Body of pancreas (tissue), 4 donors: ENCODE results near the gene SNX1. TPM values are rescaled to one million over a fixed set of nuclear protein-coding genes. Genes with fewer than 3 reads are reported as not detected.

Source experiments
- ATAC-seq: fragments of 150-250 bp; one replicate; pipeline ENCODE4 v1.9.1; 2016
- DNase-seq, 4 donors: peaks; one replicate each; pipeline ENCODE4 v3.0.0-alpha.2; 2019
- H3K27ac ChIP-seq, 4 donors: fragments of 200-600 bp; sonication (generic); 1 replicate in 3 of 4; 2 replicates in 1 of 4; pipeline versions ENCODE4 v1.5.1 to v1.6.1; 2016 to 2019; ENCODE audit warnings: mild to moderate bottlenecking in 1 of 4, mixed read lengths in 1 of 4, moderate library complexity in 1 of 4
- H3K27me3 ChIP-seq, 2 donors: fragments of 200-600 bp; sonication (generic); one replicate each; pipeline ENCODE4 v1.6.0; 2016; ENCODE audit warnings: mild to moderate bottlenecking in 1 of 2
- H3K36me3 ChIP-seq, 2 donors: fragments of 200-600 bp; sonication (generic); replicated peaks in 1 of 2; 2 replicates each; pipeline ENCODE4 v1.5.1; 2016; ENCODE audit warnings: low read depth in 2 of 2; ENCODE audit not compliant: insufficient read depth in 1 of 2
- H3K4me1 ChIP-seq: fragments of 200-600 bp; sonication (generic); one replicate; pipeline ENCODE4 v1.6.0; 2016
- H3K4me3 ChIP-seq, 2 donors: fragments of 200-600 bp; sonication (generic); 1 replicate in 1 of 2; 2 replicates in 1 of 2; pipeline ENCODE4 v1.5.1; 2016 to 2019
- H3K9me3 ChIP-seq, 3 donors: fragments of 200-600 bp; sonication (generic); 1 replicate in 2 of 3; 2 replicates in 1 of 3; pipeline ENCODE4 v1.5.1; 2016
- POLR2A ChIP-seq, 3 donors: fragments of 450-650 bp; IDR thresholded peaks; one replicate each; pipeline ENCODE4 v1.6.1; 2016; ENCODE audit warnings: antibody characterized with exemption in 3 of 3, mild to moderate bottlenecking in 2 of 3
- WGBS, 2 donors: methylation state at CpG; one replicate each; pipeline ENCODE4 v1.1.5; 2017; 5-methylcytosine and 5-hydroxymethylcytosine counted together
- intact Hi-C: fragments of 100-400 bp; cut with DNase I; formaldehyde crosslinking; loops from one replicate; pipeline ENCODE4 v1.15.1; 2023
- total RNA-seq, 2 donors: library from RNA; depleted of rRNA; stranded (reverse); fragments of >200 nt; gene quantifications; one replicate each; pipeline ENCODE4 v1.1.0, GENCODE V29; 2016
- TF ChIP-seq, protein P1 (sequence below), 7 experiments: fragments of 450-650 bp in 4 of 7; fragments of 200-600 bp in 3 of 7; sonication (generic) in 3 of 7; IDR thresholded peaks; one replicate each; pipeline ENCODE4 v1.5.1; 2016 to 2019; ENCODE audit warnings: antibody characterized with exemption in 7 of 7

The SNX1 gene
- total RNA-seq, 2 donors from 2014 or later, result 26.7 to 27.4 TPM

DNA sequence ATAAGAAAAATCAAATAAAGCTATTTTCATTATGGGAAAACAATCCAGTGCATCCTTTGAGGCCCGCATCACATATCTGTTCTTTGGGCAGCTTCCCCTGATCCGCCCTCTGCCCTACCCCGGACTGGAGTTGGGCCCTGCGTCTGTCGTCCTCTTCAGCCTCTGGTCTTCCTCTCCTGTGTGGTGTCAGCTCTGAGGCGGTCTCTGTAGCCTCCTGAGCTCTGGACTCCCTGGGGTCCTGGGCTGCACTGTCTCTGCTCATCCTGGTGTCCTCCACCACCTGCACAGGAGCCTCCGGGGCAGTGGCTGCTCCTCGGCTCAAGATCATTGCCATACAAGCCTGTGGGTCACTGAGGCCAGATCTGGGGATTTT, 48.4 kb downstream of the SNX1 start:
- no peaks in the 10 kb centered on the region for H3K4me1 ChIP-seq
- ATAC-seq, result no peak
- no peak for DNase-seq
- H3K9me3 ChIP-seq, result no peaks in the 10 kb centered on the region
- H3K27ac ChIP-seq, result no peak overlapping the region
- intact Hi-C loops, result no loop called here
- H3K36me3 ChIP-seq, result peaks cover 0 to 2% of the 10 kb centered on the region in 2 donors
- 77 to 83% methylated on average over 8 of the region's 8 CpGs for WGBS, 2 donors
- TF ChIP-seq, protein P1, sequence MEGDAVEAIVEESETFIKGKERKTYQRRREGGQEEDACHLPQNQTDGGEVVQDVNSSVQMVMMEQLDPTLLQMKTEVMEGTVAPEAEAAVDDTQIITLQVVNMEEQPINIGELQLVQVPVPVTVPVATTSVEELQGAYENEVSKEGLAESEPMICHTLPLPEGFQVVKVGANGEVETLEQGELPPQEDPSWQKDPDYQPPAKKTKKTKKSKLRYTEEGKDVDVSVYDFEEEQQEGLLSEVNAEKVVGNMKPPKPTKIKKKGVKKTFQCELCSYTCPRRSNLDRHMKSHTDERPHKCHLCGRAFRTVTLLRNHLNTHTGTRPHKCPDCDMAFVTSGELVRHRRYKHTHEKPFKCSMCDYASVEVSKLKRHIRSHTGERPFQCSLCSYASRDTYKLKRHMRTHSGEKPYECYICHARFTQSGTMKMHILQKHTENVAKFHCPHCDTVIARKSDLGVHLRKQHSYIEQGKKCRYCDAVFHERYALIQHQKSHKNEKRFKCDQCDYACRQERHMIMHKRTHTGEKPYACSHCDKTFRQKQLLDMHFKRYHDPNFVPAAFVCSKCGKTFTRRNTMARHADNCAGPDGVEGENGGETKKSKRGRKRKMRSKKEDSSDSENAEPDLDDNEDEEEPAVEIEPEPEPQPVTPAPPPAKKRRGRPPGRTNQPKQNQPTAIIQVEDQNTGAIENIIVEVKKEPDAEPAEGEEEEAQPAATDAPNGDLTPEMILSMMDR (IDR thresholded peaks at IDR 0.05), result no peak
- TF ChIP-seq POLR2A (IDR thresholded peaks at IDR 0.05), result no peak
- no peak overlapping the region for H3K4me3 ChIP-seq
- no peaks in the 10 kb centered on the region for H3K27me3 ChIP-seq

DNA sequence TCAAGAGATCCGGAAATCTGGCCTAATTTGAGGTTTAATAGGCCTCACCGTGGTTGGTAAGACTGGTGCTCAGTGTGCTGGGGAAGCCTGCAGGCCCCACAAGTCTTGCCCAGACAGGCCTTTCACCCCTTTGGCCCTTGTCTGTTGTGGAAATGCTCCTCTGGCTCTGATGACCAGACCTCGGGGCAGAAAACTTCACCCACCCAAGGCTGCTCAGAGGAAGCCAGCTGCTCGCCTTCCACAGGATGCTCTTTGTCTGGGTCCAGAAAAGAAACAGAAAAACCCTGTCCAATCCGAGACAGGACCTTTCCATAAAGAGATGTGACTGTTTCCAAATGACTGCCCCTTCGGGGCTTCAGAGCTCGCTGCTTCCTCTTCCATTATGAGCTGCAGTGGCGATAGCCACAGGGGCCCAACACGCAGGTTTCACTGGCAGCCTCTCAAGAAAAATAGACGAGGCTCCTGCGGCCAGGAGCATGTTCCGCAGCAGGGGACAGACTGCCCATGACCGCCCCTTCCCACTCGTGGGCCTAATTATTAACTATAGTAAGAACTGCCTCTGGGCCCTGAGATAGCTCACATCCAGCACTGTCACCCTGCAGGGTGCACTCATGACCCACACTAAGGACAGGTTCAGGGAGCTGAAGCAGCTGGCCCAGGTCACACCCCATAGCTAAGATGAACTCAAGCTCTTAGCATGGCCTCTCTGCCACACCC, 48.9 kb downstream of the SNX1 start:
- DNase-seq (no peak), ATAC-seq (no peak)
- Histone ChIP-seq H3K27me3 (no peaks in the 10 kb centered on the region), H3K9me3 (no peaks in the 10 kb centered on the region), H3K4me3 (no peak overlapping the region), H3K36me3 (peaks cover 0 to 2% of the 10 kb centered on the region in 2 donors), H3K27ac (no peak overlapping the region), H3K4me1 (no peaks in the 10 kb centered on the region)
- TF ChIP-seq POLR2A (IDR thresholded peaks at IDR 0.05), result no peak
- 89 to 91% methylated on average over 14 of the region's 14 CpGs for WGBS, 2 donors
- intact Hi-C loops, result no loop called here

DNA sequence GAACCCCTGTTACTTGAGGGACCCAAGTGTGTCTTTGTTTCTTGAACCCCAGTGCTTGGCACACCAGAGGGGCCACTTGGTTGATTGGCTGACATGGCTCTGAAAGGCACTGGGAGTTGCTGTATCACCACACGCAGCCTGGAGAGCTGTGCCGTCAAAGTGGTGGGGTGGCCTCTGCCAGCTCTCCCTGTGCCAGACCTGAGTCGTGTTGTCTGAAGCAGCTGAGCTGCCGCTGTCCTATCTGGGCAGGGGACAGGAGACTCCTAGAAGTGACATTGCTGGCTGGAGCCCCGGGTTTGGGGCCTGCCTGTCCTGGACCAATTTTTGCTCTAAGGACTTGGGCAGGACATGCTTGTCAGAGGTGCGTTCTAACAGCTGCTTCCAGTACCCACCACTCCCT, 50.3 kb downstream of the SNX1 start:
- Histone ChIP-seq H3K9me3 (no peaks in the 10 kb centered on the region), H3K27me3 (no peaks in the 10 kb centered on the region), H3K4me3 (no peak overlapping the region), H3K4me1 (peaks cover 5% of the 10 kb centered on the region), H3K36me3 (peaks cover 0 to 1% of the 10 kb centered on the region in 2 donors), H3K27ac (no peak overlapping the region)
- DNase-seq (no peak), ATAC-seq (no peak)
- WGBS, 2 donors, result 82 to 91% methylated on average over 1 to 6 of the region's 6 CpGs
- TF ChIP-seq, protein P1 (IDR thresholded peaks at IDR 0.05), result no peak
- TF ChIP-seq POLR2A (IDR thresholded peaks at IDR 0.05), result no peak
- intact Hi-C loops, result no loop called here

DNA sequence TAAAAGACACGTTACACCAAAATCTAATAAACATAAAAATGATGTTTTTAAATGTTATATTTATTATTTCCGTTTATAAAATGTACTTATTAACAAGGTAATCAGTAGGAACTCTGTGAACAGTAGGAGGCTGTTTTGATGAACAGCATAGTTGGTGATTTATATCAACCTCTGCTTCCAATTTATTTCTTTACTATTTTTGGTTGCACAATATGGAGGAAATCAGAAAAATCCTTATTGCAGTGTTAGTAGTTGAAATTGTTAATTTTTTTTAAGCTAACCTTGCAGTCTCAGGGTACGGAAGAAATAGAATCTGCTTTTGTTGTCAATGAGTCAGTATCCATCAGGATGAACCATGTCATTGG, 50.7 kb downstream of the SNX1 start:
- intact Hi-C loops, result no loop called here

DNA sequence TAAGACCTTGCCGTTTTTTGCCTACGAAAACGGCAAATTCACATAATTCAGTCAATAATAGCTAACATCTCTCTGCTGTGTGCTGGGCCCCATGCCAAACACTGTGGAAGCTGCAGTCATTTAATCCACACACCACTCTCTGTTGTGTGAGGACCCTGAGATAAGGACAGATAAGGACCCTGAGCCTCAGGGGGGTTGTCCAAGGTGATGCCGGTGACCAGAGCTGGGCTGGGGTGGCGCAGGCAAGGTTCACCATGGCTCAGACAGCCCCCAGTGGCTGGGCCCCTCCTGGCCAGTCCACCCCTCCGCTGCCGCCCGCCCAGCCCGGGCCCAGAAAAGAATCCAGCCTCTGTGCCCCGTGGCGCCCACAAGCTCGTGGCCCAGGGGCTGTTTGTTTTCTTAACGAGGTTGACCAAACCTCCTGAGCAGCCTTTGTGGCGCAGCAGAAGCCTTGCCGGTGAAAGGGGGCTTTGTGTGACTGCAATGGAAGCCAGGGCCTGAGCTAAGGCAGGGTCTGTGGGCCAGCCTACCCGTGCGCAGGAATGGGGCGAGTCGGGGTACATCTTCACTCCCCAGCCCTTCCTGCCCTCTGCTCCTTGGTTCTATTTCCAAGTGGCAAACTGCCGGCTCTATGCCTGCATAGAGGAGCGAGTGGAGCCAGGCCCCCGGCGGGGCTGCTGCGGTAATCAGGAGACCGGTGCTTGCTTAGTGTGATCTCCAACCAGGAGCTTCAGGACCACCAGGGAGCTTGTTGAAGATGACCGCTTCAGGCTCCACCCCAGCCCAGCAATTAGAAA, 51.3 kb downstream of the SNX1 start:
- no peak overlapping the region for H3K27ac ChIP-seq
- H3K27me3 ChIP-seq, result no peaks in the 10 kb centered on the region
- H3K36me3 ChIP-seq, result no peaks in the 10 kb centered on the region
- WGBS, 2 donors, result 69 to 74% methylated on average over 3 to 26 of the region's 26 CpGs
- TF ChIP-seq, protein P1 (IDR thresholded peaks at IDR 0.05), result no peak
- no peak for TF ChIP-seq POLR2A (IDR thresholded peaks at IDR 0.05)
- DNase-seq (no peak), ATAC-seq (no peak)
- intact Hi-C loops, result no loop called here
- H3K4me3 ChIP-seq, result no peak overlapping the region
- peaks cover 15% of the 10 kb centered on the region for H3K4me1 ChIP-seq
- H3K9me3 ChIP-seq, result no peaks in the 10 kb centered on the region

More for the DNA sequence above, 50.7 kb downstream of the SNX1 start:
- TF ChIP-seq POLR2A (IDR thresholded peaks at IDR 0.05), result no peak
- TF ChIP-seq, protein P1 (IDR thresholded peaks at IDR 0.05), result no peak
- H3K4me3 ChIP-seq, result no peak overlapping the region
- no peaks in the 10 kb centered on the region for H3K9me3 ChIP-seq
- H3K4me1 ChIP-seq, result peaks cover 9% of the 10 kb centered on the region
- no peak for DNase-seq
- no peak overlapping the region for H3K27ac ChIP-seq
- no peaks in the 10 kb centered on the region for H3K36me3 ChIP-seq
- no peak for ATAC-seq
- 86 to 91% methylated on average over 3 of the region's 3 CpGs for WGBS, 2 donors
- no peaks in the 10 kb centered on the region for H3K27me3 ChIP-seq
